Activated CD4-positive, alpha-beta T cell treated with anti-CD3 and anti-CD28 coated beads for 24 hours (primary cell): ENCODE data around the gene ARFGAP2.

ENCODE experiments used
- DNase-seq, 2 donors: peaks; one replicate each; pipeline ENCODE4 v3.0.0-alpha.2; 2020; ENCODE audit warnings: low read depth in 2 of 2

Gene ARFGAP2

DNA sequence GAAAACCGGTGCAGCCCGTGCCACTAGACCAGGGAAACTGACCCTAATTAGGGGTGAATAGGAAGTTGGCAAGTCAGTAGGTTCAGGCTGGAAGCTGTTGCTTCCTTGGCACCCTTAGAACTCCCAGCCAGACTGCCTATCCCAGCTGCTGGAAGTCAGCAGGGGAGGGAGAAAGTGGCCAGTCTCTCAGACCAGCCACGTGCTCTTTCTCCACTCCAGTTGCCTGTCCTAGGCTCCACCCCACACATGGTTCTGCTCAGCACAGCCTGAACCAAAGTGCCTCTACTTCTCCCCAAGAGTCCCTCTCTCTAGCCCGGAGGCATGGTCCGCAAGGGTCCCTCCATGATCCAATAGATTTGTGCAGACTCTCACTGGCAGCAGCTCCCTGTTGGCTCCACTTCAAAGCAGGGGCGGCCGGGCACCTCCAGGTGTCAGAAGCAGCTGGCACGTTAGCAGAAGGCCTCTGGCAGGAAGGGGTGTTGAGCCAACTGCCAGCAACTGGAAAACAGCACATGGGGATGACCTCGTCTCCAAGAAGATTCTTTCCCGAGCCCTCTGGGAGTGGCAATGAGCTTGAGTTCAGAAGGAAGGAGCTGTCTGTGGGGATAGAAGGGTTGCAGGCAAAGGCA lies 27.7 kb downstream of the ARFGAP2 start:
- DNase-seq = no peak

DNA sequence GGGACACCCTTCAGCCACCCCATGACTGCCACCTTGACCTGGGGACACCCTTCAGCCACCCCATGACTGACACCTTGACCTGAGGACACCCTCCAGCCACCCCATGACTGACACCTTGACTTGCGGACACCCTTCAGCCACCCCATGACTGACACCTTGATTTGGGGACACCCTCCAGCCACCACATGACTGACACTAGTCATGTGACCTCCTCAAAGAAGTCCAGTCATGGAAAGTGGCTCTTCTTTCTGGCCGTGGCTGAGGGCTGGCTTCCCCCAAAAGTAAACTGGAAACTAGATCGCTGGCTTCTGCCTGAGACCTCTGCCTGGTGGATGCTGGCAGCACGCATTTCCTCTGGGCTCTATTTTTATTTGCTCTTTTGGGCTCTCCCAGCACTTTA lies 28.4 kb downstream of the ARFGAP2 start:
- DNase-seq = no peak

DNA sequence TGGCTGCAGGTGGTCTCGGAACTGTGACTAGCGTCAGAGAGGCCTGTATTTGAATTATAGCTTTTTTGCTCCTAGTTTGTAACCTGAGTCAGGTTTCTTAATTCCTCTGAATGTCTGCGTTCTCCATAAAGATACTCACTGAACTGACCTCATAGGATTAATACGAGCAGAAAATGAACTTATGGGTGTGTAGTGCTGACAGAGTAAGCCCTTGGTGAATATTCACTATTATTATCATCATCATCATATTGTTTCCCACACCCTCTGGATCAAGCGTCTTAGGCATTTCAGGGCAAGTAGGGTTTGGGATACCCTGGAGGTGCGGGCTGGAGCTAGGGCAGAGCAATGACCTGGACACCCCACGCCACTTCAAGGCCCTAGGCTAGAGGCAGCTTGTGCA lies 29.0 kb downstream of the ARFGAP2 start:
- no peak for DNase-seq

DNA sequence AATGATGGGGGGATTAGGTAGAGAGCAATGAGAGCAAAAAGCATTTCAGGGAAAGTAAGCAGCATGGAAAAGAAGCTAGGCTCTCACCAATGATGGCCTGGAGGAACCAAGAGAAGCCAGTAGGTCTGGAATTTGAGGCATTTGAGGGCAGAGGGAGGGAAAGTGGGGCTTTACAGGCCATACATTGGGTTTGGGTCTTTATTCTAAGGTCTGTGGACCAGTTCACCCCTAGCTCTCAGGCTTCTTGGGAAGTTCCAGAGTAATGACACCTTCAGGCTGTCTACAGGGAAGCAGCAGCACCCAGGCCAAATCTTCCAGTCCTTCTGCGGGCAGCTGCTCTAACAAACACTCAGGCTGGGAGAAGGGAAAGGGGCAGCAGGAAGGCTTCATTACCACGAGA lies 29.4 kb downstream of the ARFGAP2 start:
- no peak for DNase-seq

DNA sequence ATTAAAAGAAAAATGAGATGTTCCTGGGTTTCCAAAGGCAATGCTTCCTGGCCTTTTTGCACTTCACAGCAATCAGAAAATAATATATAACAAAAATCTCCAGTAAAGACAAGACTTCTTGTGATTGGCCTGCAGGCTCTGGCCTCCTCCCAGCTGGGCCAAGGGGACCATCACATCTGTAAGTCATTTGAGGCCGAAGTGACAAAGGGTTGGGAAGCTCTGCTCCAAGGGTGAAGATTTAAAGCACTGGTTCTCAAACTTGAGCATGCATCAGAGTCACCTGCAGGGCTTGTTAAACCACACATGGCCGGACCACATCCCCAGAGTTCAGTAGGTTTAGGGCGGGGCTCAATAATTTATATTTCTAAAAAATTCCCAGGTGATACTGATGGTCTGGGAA lies 32.1 kb downstream of the ARFGAP2 start:
- DNase-seq = no peak

DNA sequence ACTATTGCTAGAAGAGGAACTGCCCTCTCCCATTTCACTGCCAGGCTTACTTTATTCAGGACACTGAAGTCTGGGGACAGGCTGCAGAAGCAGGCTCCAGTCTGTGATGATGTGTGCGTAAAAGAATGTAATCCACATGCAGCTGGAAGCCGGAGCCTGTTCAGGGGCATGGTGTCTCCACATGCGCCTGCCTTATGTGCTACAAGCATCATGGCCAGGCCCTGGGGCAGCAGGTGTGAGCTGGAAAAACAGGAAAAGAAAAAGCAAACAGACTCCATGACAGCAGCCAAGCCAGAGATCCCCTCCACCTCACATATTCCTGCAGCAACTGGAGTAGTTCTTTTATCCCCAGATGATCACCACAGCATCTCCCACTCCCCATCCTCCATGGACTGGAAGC lies 33.4 kb downstream of the ARFGAP2 start:
- DNase-seq = no peak

DNA sequence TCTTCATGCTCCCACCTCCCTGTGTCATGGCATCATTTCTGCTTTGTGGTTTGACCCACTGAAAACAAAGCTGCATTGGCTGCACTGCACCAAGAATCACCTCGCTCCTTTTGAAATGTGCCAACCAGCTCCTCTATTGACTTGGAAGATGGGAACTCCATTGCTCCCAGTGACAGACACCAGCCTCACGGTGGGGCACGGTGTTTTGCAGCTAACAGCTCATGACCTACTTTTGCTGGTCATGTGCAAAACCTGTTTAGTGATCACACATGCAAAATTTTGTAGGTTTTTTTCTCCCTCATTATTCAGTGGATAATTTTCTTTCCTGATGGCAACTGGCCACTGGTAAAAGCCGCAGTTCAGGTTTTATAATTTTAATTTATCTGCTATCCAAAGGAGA lies 36.8 kb downstream of the ARFGAP2 start:
- DNase-seq = no peak

DNA sequence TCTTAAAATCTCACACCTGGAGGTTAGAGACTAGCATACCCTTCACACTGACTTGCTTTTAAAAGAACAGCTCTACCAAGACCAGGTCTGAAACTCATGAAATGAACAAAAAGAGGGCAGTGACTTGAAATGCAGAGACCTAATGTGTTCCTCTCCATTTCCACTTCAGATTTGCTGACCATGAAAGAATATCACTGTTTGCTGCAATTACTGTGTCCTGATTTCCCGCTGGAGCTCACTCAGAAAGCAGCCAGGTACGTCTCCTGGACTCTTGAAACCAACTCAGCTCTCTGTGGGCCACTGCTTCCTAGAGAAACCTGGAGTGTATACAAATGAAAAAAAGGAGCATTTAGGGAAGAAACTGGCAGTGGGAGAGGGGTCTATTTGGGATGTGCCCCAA lies 39.2 kb downstream of the ARFGAP2 start:
- DNase-seq = no peak

DNA sequence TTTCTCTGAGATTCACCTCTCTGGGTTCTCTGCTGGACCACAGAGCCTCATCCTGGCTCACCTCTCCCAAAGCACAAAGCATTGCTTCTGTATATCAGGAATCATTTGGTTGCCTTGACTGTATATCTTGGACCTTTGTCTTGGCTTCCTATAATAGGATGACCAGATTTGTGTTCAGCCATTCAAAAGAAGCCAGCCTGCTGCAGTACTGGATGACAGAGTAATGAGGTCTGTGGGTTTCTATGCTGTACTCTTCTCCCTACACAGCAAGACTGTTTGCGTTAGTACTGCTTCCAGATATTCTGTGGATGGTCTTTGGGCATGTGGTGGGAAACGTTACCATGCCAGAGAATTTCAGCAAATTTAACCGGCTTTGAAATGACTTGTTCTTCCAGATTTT lies 39.8 kb downstream of the ARFGAP2 start:
- DNase-seq = no peak

DNA sequence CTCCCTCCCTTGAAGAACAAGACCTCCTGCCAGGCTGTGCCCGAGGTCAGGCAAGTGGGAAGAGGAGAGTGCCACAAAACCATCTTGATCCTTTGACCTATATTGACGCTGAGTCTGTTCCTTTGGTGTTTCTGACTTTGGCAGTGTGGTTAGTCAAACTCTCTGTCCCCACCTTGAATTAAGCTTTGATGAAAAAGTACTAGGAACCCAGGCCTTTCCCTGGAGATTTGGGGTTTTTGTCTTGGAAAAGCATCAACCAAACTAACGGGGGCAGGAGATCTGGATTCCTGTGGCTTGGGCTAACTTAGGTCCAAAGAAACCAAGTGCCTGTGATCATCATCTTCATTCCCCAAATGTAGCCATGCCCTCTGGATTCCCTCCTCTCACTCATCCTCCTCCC lies 40.4 kb downstream of the ARFGAP2 start:
- no peak for DNase-seq

DNA sequence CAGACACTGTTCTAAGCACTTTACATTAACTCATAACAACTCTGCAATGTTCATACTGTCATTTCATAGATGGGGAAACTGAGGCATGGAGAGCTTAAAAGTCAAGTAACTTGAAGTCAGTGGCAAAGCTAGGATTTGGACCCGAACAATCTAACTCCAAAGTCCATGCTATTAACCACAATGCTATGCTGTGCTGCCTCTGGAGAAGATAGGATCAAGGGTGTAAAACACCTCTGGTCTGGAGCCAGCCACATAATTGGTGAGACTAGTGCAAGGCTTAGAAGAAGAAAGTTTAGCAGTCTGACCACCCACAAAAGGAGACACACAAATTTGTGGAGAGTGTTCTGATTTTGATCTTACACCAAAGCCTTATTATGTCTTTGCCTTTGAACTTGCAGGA lies 43.7 kb downstream of the ARFGAP2 start:
- no peak for DNase-seq

DNA sequence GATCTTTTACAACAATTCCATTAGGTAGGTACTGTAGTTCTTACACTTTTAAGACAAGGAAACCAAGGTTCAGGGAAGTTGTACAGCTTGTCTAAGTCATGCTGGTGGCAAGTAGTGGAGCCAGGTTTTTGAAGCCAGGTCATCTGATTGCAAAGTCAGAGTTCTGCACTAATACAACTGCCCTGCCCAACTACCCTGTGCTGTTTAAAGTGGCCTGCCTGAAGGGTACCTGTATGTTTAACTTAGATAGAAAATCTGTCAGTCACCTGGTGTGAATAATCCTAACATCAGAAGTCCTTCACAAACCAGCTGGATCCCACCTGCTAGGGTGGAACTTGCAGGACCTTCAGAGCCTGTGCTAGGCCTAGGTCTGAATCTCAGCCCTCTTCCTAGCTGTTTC lies 44.2 kb downstream of the ARFGAP2 start:
- no peak for DNase-seq

DNA sequence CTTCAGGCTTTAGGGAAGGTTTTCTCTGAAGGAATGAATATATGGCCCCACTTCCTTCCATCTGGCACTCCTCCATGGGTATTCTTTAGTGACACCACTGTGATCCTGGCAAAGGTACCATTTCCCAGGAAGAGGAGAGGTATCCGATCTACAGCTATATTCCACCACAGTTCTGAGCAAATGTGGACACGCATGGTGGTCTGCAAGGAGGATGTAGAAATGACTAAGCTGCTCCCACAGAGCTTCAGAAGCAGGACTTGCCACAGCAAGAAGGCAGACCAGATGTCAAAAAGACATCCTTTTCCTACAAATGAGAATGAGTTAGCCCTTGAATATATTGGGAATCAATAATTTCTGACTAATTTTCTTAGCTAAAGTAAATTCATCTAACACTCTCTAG lies 45.5 kb downstream of the ARFGAP2 start:
- DNase-seq = no peak

DNA sequence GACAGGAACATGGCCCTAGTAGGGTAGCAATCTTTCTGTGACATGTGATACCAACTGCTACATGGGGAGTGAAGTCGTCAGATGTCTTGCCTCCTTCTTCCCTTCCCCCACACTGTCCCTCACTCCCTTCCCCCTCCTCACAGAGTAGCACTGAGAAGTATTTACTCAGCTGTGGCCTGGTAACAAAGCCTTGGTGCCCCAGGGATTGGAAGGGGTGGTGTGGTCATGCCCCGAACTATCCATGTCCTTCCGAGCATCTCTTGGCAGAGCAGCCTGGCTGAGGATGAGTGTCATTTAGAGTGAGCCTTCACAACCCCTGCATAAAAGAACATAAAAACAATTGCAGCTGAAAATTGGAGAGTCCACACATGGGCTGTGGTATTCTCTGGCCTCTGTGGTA lies 46.1 kb downstream of the ARFGAP2 start:
- no peak for DNase-seq

DNA sequence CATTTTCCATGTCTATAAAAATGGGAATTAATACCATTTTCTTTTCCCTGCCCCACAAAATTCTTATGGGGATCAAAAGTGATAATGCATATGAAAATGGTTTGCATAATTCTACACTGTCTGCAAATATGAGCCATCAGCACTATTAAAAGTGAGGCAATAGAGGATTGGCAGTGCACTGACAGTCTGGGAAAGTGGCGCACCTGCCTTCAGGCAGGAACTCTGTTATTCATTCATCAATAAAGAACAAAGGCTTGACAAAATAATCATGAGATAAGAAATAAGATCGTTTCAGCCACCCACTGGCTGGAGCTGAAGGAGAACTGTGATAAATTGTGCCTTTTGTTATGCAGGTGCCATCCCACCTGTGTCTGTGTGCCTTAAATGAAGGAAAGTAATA lies 49.5 kb downstream of the ARFGAP2 start:
- DNase-seq = no peak

DNA sequence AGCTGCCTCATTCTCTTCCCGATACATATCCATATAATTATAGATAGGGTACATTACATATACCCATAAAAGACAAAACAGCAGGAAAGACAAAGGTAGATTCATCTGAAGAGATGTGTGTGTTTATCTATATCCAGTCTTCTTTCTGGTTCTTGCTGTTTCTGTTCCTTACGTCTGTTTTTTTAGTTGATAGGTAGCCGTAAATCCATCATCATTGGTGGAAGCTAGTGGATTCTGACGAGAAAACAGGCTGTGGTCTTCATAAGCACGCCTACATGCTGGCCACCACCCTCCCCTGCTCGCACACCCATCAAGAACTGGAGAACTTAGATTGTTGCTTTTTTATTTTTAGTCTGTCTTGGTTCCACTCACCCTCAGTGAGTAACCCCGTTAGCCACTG lies 51.6 kb downstream of the ARFGAP2 start:
- no peak for DNase-seq

DNA sequence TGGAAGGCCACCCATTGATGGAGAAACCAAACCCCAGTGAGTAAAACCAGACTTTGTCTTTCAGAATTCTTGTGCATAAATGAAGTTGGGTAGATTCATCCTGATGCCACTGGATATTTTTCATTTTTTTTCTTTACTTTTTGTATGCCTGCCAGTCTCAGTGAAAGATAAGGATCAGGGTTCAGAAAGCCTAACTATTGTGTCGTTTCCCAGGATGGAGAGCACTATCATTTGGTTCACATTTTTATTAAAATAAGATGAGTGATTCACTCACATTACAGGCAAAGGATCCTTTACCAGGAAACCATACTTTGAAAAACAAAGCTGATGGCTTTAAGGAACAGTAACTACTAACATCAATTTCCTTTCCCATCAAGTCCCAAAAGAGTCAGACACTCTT lies 52.0 kb downstream of the ARFGAP2 start:
- no peak for DNase-seq

DNA sequence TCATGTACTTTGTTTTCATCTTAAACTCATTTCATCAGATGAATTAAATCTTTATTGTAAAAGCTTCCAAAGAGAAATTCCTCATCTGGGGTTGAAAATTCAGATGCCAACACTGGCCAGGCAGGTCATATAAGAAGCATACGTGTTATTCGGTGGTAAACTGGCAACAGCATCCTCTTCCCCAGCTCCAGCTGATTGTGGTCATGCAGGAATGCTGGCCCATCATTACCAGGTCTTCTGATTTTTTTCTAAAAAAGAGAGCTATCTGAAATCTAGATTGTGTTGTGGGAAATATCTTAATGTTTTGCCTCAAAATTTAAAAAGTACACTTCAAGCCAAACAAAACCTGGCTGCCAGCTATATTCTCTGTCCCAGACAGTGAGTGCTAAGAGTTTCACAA lies 53.6 kb downstream of the ARFGAP2 start:
- DNase-seq = no peak

DNA sequence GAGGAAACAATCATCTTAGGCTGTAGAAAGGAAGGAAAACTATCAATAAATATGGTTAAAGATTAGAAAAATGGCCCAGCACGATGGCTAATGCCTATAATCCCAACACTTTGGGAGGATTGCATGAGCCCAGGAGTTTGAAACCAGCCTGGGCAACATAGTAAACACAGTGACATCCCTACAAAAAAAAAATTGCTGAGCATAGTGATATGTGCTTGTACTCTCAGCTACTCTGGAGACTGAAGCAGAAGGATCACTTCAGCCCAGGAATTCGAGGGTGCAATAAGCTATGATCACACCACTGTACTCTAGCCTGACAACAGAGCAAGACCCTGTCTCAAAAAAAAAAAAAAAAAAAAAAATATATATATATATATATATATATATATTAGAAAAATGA lies 54.9 kb downstream of the ARFGAP2 start:
- no peak for DNase-seq

DNA sequence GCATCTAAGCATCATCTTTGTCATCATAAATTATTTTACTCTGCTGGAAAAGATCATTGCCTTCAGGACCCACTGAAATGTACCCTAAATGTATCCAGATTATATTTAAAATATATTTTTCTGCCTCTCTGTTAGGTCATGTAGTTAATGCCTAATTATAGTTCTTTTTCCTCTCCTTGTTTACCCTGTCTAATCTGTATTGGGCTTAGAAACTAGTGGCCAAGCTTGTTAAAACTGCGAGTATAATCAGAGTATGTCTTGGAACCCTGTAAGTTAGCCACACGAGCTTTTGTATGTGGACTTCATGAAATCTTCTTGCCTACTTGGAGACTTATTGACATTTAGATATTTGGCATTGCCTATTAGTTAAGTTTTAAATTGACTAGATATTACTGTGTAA lies 55.6 kb downstream of the ARFGAP2 start:
- no peak for DNase-seq

DNA sequence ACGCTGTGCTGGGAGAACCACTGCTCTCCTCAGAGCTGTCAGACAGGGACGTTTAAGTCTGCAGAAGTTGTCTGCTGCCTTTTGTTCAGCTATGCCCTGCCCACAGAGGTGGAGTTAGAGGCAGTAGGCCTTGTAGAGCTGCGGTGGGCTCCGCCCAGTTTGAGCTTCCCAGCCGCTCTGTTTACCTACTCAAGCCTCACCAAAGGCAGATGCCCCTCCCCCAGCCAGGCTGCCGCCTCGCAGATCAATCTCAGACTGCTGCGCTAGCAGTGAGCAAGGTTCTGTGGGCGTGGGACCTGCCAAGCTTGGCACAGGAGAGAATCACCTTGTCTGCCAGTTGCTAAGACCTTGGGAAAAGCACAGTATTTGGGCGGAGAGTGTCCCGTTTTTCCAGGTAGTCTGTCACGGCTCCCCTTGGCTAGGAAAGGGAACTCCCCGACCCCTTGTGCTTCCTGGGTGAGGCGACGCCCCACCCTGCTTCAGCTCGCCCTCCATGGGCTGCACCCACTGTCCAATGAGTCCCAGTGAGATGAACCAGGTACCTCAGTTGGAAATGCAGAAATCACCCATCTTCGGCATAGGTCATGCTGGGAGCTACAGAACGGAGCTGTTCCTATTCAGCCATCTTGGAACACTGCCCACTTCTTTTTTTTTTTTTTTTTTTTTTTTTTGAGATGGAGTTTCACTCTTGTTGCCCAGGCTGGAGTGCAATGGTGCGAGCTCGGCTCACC lies 57.6 kb downstream of the ARFGAP2 start:
- DNase-seq = peak; percentile 29 to 32
